SK-N-MC (cell line): ENCODE data around the gene CCDC110.

Experiments used
- DNase-seq: peaks from one replicate; pipeline ENCODE4 v3.0.0-alpha.2; 2011; ENCODE audit warnings: low read depth, low spot score
- H3K27ac ChIP-seq: fragments of 200-600 bp; sonication (generic); 2 replicates; pipeline ENCODE4 v1.5.1; 2016; ENCODE audit warnings: mixed run types
- H3K36me3 ChIP-seq: fragments of 200-600 bp; sonication (generic); 2 replicates; pipeline ENCODE4 v1.6.1; 2017; ENCODE audit warnings: antibody characterized with exemption, low read length, mixed read lengths; ENCODE audit not compliant: insufficient read depth
- H3K4me3 ChIP-seq: fragments of 200-600 bp; sonication (generic); 2 replicates; pipeline ENCODE4 v1.5.1; 2016
- H3K9ac ChIP-seq: fragments of 200-600 bp; sonication (generic); 2 replicates; pipeline ENCODE4 v1.8.0; 2017; ENCODE audit warnings: mixed run types, mixed read lengths; ENCODE audit not compliant: insufficient read length
- H3K9me3 ChIP-seq: fragments of 200-600 bp; sonication (generic); 2 replicates; pipeline ENCODE4 v1.6.1; 2017; ENCODE audit warnings: low read depth, mild to moderate bottlenecking, antibody characterized with exemption, low read length, moderate library complexity, mixed read lengths
- EZH2 ChIP-seq: fragments of 200-600 bp; sonication (generic); IDR thresholded peaks from one replicate; pipeline ENCODE4 v1.6.1; 2017; ENCODE audit warnings: antibody characterized with exemption
- FOXP2 ChIP-seq: optimal IDR thresholded peaks from 2 replicates; pipeline ENCODE3; 2011; ENCODE audit warnings: mild to moderate bottlenecking, moderate library complexity; ENCODE audit not compliant: insufficient read depth; ENCODE audit errors: extremely low read length, control extremely low read depth
- POLR2AphosphoS5 ChIP-seq: IDR thresholded peaks from 2 replicates; pipeline ENCODE4 v1.6.1; 2012; ENCODE audit warnings: mild to moderate bottlenecking, low read depth, low read length, borderline replicate concordance

Gene CCDC110

GRCh38 chr4:185467101-185467500, 4.4 kb downstream of the CCDC110 start:
- no peak overlapping the region for H3K4me3 ChIP-seq

GRCh38 chr4:185465707-185466106, 5.8 kb downstream of the CCDC110 start:
- H3K27ac ChIP-seq, result no peak overlapping the region
- no peak for DNase-seq
- H3K9me3 ChIP-seq, result no peaks in the 10 kb centered on the region
- no peak overlapping the region for H3K4me3 ChIP-seq
- H3K36me3 ChIP-seq, result no peaks in the 10 kb centered on the region
- no peak for TF ChIP-seq FOXP2
- TF ChIP-seq POLR2AphosphoS5, result no peak
- no peak for TF ChIP-seq EZH2
- no peak overlapping the region for H3K9ac ChIP-seq

More at GRCh38 chr4:185467101-185467500, 4.4 kb downstream of the CCDC110 start:
- no peak for DNase-seq
- Histone ChIP-seq H3K9me3 (no peaks in the 10 kb centered on the region), H3K27ac (no peak overlapping the region), H3K9ac (no peak overlapping the region), H3K36me3 (no peaks in the 10 kb centered on the region)
- TF ChIP-seq FOXP2, result no peak
- TF ChIP-seq POLR2AphosphoS5, result no peak
- TF ChIP-seq EZH2, result no peak

GRCh38 chr4:185464887-185465286, 6.6 kb downstream of the CCDC110 start:
- Histone ChIP-seq H3K27ac (no peak overlapping the region), H3K9me3 (no peaks in the 10 kb centered on the region), H3K9ac (no peak overlapping the region), H3K36me3 (no peaks in the 10 kb centered on the region), H3K4me3 (no peak overlapping the region)
- no peak for DNase-seq
- TF ChIP-seq FOXP2 (no peak), POLR2AphosphoS5 (no peak), EZH2 (no peak)

- TF ChIP-seq POLR2AphosphoS5 (no peak), FOXP2 (no peak), EZH2 (no peak)
- Histone ChIP-seq H3K9me3 (no peaks in the 10 kb centered on the region), H3K36me3 (no peaks in the 10 kb centered on the region), H3K4me3 (no peak overlapping the region), H3K9ac (no peak overlapping the region), H3K27ac (no peak overlapping the region)
- no peak for DNase-seq
Observed at GRCh38 chr4:185464183-185464582, 7.3 kb downstream of the CCDC110 start.

- no peak overlapping the region for H3K4me3 ChIP-seq
- no peak overlapping the region for H3K9ac ChIP-seq
- DNase-seq, result no peak
- H3K9me3 ChIP-seq, result no peaks in the 10 kb centered on the region
- H3K27ac ChIP-seq, result no peak overlapping the region
- no peaks in the 10 kb centered on the region for H3K36me3 ChIP-seq
- no peak for TF ChIP-seq EZH2
- no peak for TF ChIP-seq FOXP2
- no peak for TF ChIP-seq POLR2AphosphoS5
Observed at GRCh38 chr4:185463541-185463940, 8.0 kb downstream of the CCDC110 start.

- Histone ChIP-seq H3K36me3 (no peaks in the 10 kb centered on the region), H3K9me3 (no peaks in the 10 kb centered on the region), H3K27ac (no peak overlapping the region), H3K9ac (no peak overlapping the region), H3K4me3 (no peak overlapping the region)
- TF ChIP-seq EZH2 (no peak), POLR2AphosphoS5 (no peak), FOXP2 (no peak)
- no peak for DNase-seq
Observed at GRCh38 chr4:185461565-185461964, 10.0 kb downstream of the CCDC110 start.

GRCh38 chr4:185457136-185457535, 14.4 kb downstream of the CCDC110 start:
- Histone ChIP-seq H3K4me3 (no peak overlapping the region), H3K9me3 (no peaks in the 10 kb centered on the region), H3K36me3 (no peaks in the 10 kb centered on the region), H3K27ac (no peak overlapping the region), H3K9ac (no peak overlapping the region)
- TF ChIP-seq EZH2, result no peak
- TF ChIP-seq FOXP2, result no peak
- no peak for TF ChIP-seq POLR2AphosphoS5
- DNase-seq, result no peak

- no peak overlapping the region for H3K27ac ChIP-seq
- TF ChIP-seq EZH2 (no peak), POLR2AphosphoS5 (no peak), FOXP2 (no peak)
Observed at GRCh38 chr4:185456131-185456530, 15.4 kb downstream of the CCDC110 start.

GRCh38 chr4:185445209-185445608, 26.3 kb downstream of the CCDC110 start:
- no peaks in the 10 kb centered on the region for H3K9me3 ChIP-seq
- no peak overlapping the region for H3K4me3 ChIP-seq
- no peaks in the 10 kb centered on the region for H3K36me3 ChIP-seq
- no peak overlapping the region for H3K9ac ChIP-seq
- H3K27ac ChIP-seq, result no peak overlapping the region
- TF ChIP-seq FOXP2 (no peak), EZH2 (no peak), POLR2AphosphoS5 (no peak)
- DNase-seq, result no peak

More at GRCh38 chr4:185456131-185456530, 15.4 kb downstream of the CCDC110 start:
- Histone ChIP-seq H3K36me3 (no peaks in the 10 kb centered on the region), H3K9me3 (no peaks in the 10 kb centered on the region), H3K4me3 (no peak overlapping the region), H3K9ac (no peak overlapping the region)
- no peak for DNase-seq

- DNase-seq, result no peak
- Histone ChIP-seq H3K9ac (no peak overlapping the region), H3K36me3 (no peaks in the 10 kb centered on the region), H3K9me3 (no peaks in the 10 kb centered on the region), H3K27ac (no peak overlapping the region), H3K4me3 (no peak overlapping the region)
- TF ChIP-seq EZH2, result no peak
- no peak for TF ChIP-seq POLR2AphosphoS5
- no peak for TF ChIP-seq FOXP2
Observed at GRCh38 chr4:185441479-185441878, 30.1 kb downstream of the CCDC110 start.
